CD4-positive, CD25-positive, alpha-beta regulatory T cell (primary cell): ENCODE data around the gene HS3ST4. TPM values are rescaled to one million over a fixed set of nuclear protein-coding genes. Genes with fewer than 3 reads are reported as not detected.
"Not testable (repeated sequence)": the region's sequence is repeated elsewhere in the genome, so short reads cannot be mapped to it uniquely, and the experiment has no call there.

Source experiments
- ATAC-seq, 2 donors: fragments of 150-1000 bp; cut with Tn5 transposase; one replicate each; pipeline ENCODE4 v1.10.0; 2021; ENCODE audit warnings: low read depth in 2 of 2, moderate number of reproducible peaks in 2 of 2, moderate library complexity in 1 of 2
- DNase-seq, 3 donors: peaks; one replicate each; pipeline versions ENCODE4 v3.0.0 to v3.0.0-alpha.2; 2012 to 2022; ENCODE audit warnings: mixed read lengths in 1 of 3
- H3K27ac ChIP-seq: one replicate; pipeline ENCODE4 v1.7.0; 2013; ENCODE audit warnings: mild to moderate bottlenecking, low read length; ENCODE audit not compliant: insufficient read depth, poor library complexity, severe bottlenecking
- H3K27me3 ChIP-seq: one replicate; pipeline ENCODE4 v1.7.0; 2013; ENCODE audit warnings: low read length; ENCODE audit not compliant: control insufficient read depth, insufficient read depth
- H3K36me3 ChIP-seq: one replicate; pipeline ENCODE4 v1.7.0; 2013; ENCODE audit warnings: mild to moderate bottlenecking, low read length, moderate library complexity; ENCODE audit not compliant: control insufficient read depth, insufficient read depth
- H3K4me1 ChIP-seq: 2 replicates; pipeline ENCODE4 v1.7.0; 2013; ENCODE audit warnings: mild to moderate bottlenecking, low read length; ENCODE audit not compliant: insufficient read depth, control insufficient read depth, poor library complexity, severe bottlenecking
- H3K4me3 ChIP-seq: one replicate; pipeline ENCODE4 v1.7.0; 2013; ENCODE audit warnings: low read depth, mild to moderate bottlenecking, low read length, moderate library complexity
- H3K9me3 ChIP-seq, 2 experiments: 1 replicate in 1 of 2; 2 replicates in 1 of 2; pipeline ENCODE4 v1.7.0; 2013; ENCODE audit warnings: low read length in 2 of 2, mild to moderate bottlenecking in 1 of 2, moderate library complexity in 1 of 2; ENCODE audit not compliant: control insufficient read depth in 2 of 2
- H3K27ac Mint-ChIP-seq, 3 donors: one replicate each; pipeline ENCODE4 v1.8.0; 2020 to 2022; ENCODE audit warnings: mild to moderate bottlenecking in 3 of 3, mixed read lengths in 3 of 3, moderate library complexity in 2 of 3
- H3K27me3 Mint-ChIP-seq: one replicate; pipeline ENCODE4 v1.8.0; 2022; ENCODE audit warnings: mild to moderate bottlenecking, mixed read lengths
- H3K36me3 Mint-ChIP-seq: one replicate; pipeline ENCODE4 v1.8.0; 2020; ENCODE audit warnings: mixed read lengths
- H3K4me1 Mint-ChIP-seq, 4 donors: one replicate each; pipeline ENCODE4 v1.8.0; 2020 to 2022; ENCODE audit warnings: mixed read lengths in 4 of 4, mild to moderate bottlenecking in 1 of 4
- H3K4me3 Mint-ChIP-seq, 4 donors: one replicate each; pipeline ENCODE4 v1.8.0; 2020 to 2022; ENCODE audit warnings: mild to moderate bottlenecking in 4 of 4, mixed read lengths in 4 of 4, moderate library complexity in 3 of 4
- H3K9me3 Mint-ChIP-seq, 7 donors: one replicate each; pipeline ENCODE4 v1.8.0; 2020 to 2022; ENCODE audit warnings: mixed read lengths in 7 of 7, mild to moderate bottlenecking in 3 of 7, moderate library complexity in 2 of 7
- polyA plus RNA-seq, 4 donors: library from polyadenylated mRNA; unstranded; fragments of 300-500 nt; fragmentation: Illumina TruSeq; gene quantifications; one replicate each; pipeline ENCODE4 v1.2.3, GENCODE V29; 2021
- total RNA-seq: library from RNA; stranded (reverse); gene quantifications from one replicate; pipeline ENCODE4 v1.2.3, GENCODE V29; 2022

Gene HS3ST4
- total and polyA plus RNA-seq, 5 donors from 2014 or later = not detected

DNA sequence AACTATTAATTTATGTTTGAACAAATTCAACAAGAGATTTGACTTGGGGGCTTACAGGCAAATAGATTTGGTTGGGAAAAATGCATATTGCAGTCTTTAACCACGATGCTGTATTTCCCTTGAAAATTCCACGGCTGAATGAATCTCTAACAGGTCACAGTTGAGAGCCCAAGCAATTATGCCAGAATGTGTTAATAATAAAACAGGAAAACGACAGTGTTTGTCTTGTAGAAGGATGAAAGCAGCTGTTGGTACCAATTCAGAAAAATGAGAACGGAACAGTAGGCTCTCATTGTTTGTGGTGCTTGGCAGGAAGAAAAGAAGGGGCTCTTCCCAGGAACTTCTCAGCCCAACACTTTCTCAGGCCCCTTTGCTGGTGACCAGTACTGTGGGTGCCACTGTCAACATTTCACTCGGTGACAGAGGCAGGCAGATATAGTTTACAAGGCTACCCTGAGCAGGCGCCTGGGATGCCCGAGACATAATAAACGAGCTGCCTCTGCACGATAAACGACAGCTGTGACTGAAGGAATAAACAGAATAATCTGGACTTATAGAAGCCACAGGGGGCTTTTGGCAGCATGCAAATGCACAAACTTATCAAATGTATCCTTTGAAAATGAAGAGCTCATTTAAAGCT, 387.1 kb downstream of the HS3ST4 start:
- no peaks in the 10 kb centered on the region for H3K27me3 Mint-ChIP-seq

GRCh38 chr16:26087091-26087490, 395.3 kb downstream of the HS3ST4 start:
- peaks cover 0 to 2% (median 0%) of the 10 kb centered on the region in 7 donors for H3K9me3 Mint-ChIP-seq
- no peak overlapping the region for H3K4me3 Mint-ChIP-seq
- no peaks in the 10 kb centered on the region for H3K36me3 Mint-ChIP-seq
- H3K4me3 ChIP-seq = no peak overlapping the region
- H3K27ac ChIP-seq = no peak overlapping the region
- no peak for DNase-seq
- no peak overlapping the region for H3K27ac Mint-ChIP-seq
- ATAC-seq = no peak
- no peaks in the 10 kb centered on the region for H3K9me3 ChIP-seq
- H3K27me3 ChIP-seq = no peaks in the 10 kb centered on the region
- H3K4me1 ChIP-seq = no peaks in the 10 kb centered on the region
- no peaks in the 10 kb centered on the region for H3K4me1 Mint-ChIP-seq
- no peaks in the 10 kb centered on the region for H3K27me3 Mint-ChIP-seq
- H3K36me3 ChIP-seq = no peaks in the 10 kb centered on the region

More for the DNA sequence above, 387.1 kb downstream of the HS3ST4 start:
- Histone ChIP-seq H3K27me3 (no peaks in the 10 kb centered on the region), H3K4me3 (no peak overlapping the region), H3K9me3 (no peaks in the 10 kb centered on the region), H3K27ac (no peak overlapping the region), H3K36me3 (no peaks in the 10 kb centered on the region), H3K4me1 (no peaks in the 10 kb centered on the region)
- DNase-seq (no peak), ATAC-seq (no peak)
- no peaks in the 10 kb centered on the region for H3K4me1 Mint-ChIP-seq
- no peak overlapping the region for H3K27ac Mint-ChIP-seq
- no peaks in the 10 kb centered on the region for H3K36me3 Mint-ChIP-seq
- H3K4me3 Mint-ChIP-seq = no peak overlapping the region
- H3K9me3 Mint-ChIP-seq = peaks cover 0 to 8% (median 2%) of the 10 kb centered on the region in 7 donors

DNA sequence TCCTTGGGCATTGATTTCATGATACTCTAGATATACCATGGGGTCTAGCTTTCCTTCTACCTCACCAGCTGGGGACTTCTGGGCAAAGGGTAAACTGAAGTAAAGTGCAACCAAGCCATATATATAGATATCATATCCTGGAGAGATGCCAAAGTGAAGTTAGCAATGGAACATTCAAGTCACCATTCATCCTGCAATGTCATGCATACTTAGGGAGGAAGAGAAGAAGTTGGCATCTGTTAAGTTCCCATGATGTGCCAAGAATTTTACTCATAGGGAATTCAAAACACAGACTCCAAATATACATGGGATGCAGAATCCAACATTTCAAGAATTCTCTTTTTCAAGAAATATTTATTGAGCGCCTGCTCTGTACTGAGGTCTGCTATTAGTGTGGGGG, 399.8 kb downstream of the HS3ST4 start:
- Mint-ChIP-seq H3K36me3 (no peaks in the 10 kb centered on the region), H3K27me3 (no peaks in the 10 kb centered on the region), H3K4me3 (no peak overlapping the region), H3K4me1 (no peaks in the 10 kb centered on the region), H3K27ac (no peak overlapping the region), H3K9me3 (peaks cover 0 to 7% (median 0%) of the 10 kb centered on the region in 7 donors)
- Histone ChIP-seq H3K27ac (no peak overlapping the region), H3K4me3 (no peak overlapping the region), H3K27me3 (no peaks in the 10 kb centered on the region), H3K9me3 (no peaks in the 10 kb centered on the region), H3K4me1 (no peaks in the 10 kb centered on the region), H3K36me3 (no peaks in the 10 kb centered on the region)
- ATAC-seq (no peak), DNase-seq (no peak)

GRCh38 chr16:26098206-26098605, 406.4 kb downstream of the HS3ST4 start:
- ATAC-seq, H3K27ac ChIP-seq, H3K4me3 Mint-ChIP-seq, H3K4me1 ChIP-seq, H3K27ac Mint-ChIP-seq, H3K27me3 ChIP-seq, DNase-seq, H3K4me3 ChIP-seq, H3K9me3 ChIP-seq, H3K27me3 Mint-ChIP-seq, H3K36me3 Mint-ChIP-seq, H3K36me3 ChIP-seq, H3K9me3 Mint-ChIP-seq, H3K4me1 Mint-ChIP-seq: not testable (repeated sequence)

DNA sequence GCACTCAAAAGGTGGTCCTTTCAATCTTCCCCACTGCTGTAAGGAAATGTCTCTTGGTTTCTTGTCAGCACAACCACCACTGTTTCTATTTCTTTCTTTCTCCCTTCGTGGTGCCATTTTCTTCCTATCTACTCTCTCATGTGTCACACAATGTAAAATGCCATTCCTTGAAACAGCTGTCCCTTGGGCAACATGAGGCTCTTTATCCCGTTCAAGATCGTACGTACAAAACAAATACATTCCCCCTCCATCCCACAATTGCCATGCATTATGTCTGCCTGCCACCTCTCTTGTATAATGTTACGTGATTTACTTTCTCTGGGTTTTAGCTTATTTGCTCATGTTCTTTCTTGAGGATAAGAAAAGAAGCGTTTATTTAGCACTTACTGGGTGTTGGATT, 410.6 kb downstream of the HS3ST4 start:
- no peaks in the 10 kb centered on the region for H3K9me3 ChIP-seq
- no peak for ATAC-seq

DNA sequence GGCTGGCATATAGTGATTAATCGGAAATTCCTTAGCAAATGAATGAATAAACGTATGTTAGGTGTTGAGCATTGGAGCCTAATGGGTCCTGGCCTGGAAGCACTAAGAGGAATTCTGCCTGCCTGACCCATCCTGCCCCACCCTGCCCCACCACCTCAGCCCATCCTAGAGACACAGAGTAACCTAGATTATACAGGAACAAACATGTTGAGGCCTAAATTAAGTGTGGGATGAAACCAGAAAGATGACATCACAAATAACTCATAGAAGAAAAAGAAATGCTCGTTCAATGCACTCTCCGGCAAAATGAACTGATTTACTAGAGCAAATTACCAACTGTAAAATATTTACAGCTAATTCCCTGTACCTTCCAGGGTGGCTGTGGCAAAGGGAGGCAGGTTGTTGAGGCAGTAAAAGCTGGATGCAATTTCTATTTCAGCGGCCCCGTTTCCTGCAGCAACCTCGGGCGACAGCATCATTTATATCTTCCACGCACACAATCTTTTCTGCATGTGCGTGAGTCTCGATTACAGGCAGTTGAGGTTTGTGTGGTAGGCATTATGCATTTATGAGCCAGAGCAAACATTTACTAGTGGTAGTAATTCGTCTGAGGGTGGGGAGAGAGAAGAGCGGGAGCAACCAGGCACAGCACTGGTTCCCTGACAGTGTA, 417.2 kb downstream of the HS3ST4 start:
- no peak for DNase-seq
- H3K36me3 Mint-ChIP-seq = no peaks in the 10 kb centered on the region
- H3K27ac Mint-ChIP-seq = no peak overlapping the region
- no peak overlapping the region for H3K27ac ChIP-seq
- H3K4me3 Mint-ChIP-seq = no peak overlapping the region
- H3K27me3 Mint-ChIP-seq = peaks cover 10% of the 10 kb centered on the region
- ATAC-seq = no peak
- no peaks in the 10 kb centered on the region for H3K4me1 Mint-ChIP-seq
- no peak overlapping the region for H3K4me3 ChIP-seq
- no peaks in the 10 kb centered on the region for H3K4me1 ChIP-seq
- no peaks in the 10 kb centered on the region for H3K27me3 ChIP-seq
- H3K36me3 ChIP-seq = no peaks in the 10 kb centered on the region
- no peaks in the 10 kb centered on the region for H3K9me3 ChIP-seq
- peaks cover 0 to 9% (median 3%) of the 10 kb centered on the region in 7 donors for H3K9me3 Mint-ChIP-seq

More for the DNA sequence above, 410.6 kb downstream of the HS3ST4 start:
- Histone ChIP-seq H3K27me3 (no peaks in the 10 kb centered on the region), H3K27ac (no peak overlapping the region), H3K4me1 (no peaks in the 10 kb centered on the region), H3K36me3 (no peaks in the 10 kb centered on the region), H3K4me3 (no peak overlapping the region)
- Mint-ChIP-seq H3K27me3 (peaks cover 10% of the 10 kb centered on the region), H3K36me3 (no peaks in the 10 kb centered on the region), H3K4me3 (no peak overlapping the region), H3K27ac (no peak overlapping the region), H3K4me1 (no peaks in the 10 kb centered on the region), H3K9me3 (peaks cover 0 to 7% (median 5%) of the 10 kb centered on the region in 7 donors)
- DNase-seq = no peak

- H3K27ac Mint-ChIP-seq = no peak overlapping the region
- Histone ChIP-seq H3K36me3 (no peaks in the 10 kb centered on the region), H3K4me3 (no peak overlapping the region), H3K9me3 (no peaks in the 10 kb centered on the region), H3K4me1 (no peaks in the 10 kb centered on the region), H3K27ac (no peak overlapping the region), H3K27me3 (no peaks in the 10 kb centered on the region)
- ATAC-seq = no peak
- H3K4me3 Mint-ChIP-seq = no peak overlapping the region
- peaks cover 10% of the 10 kb centered on the region for H3K27me3 Mint-ChIP-seq
- peaks cover 0 to 6% (median 0%) of the 10 kb centered on the region in 7 donors for H3K9me3 Mint-ChIP-seq
- DNase-seq = no peak
- no peaks in the 10 kb centered on the region for H3K36me3 Mint-ChIP-seq
- H3K4me1 Mint-ChIP-seq = no peaks in the 10 kb centered on the region
Measured at GRCh38 chr16:26111900-26112299, 420.1 kb downstream of the HS3ST4 start.

- no peak overlapping the region for H3K4me3 Mint-ChIP-seq
- H3K27me3 Mint-ChIP-seq = peaks cover 8% of the 10 kb centered on the region
- no peak for DNase-seq
- Histone ChIP-seq H3K9me3 (no peaks in the 10 kb centered on the region), H3K27me3 (no peaks in the 10 kb centered on the region), H3K27ac (no peak overlapping the region), H3K4me3 (no peak overlapping the region), H3K36me3 (no peaks in the 10 kb centered on the region), H3K4me1 (no peaks in the 10 kb centered on the region)
- no peaks in the 10 kb centered on the region for H3K4me1 Mint-ChIP-seq
- no peak overlapping the region for H3K27ac Mint-ChIP-seq
- H3K36me3 Mint-ChIP-seq = no peaks in the 10 kb centered on the region
- H3K9me3 Mint-ChIP-seq = peaks cover 0 to 4% (median 0%) of the 10 kb centered on the region in 7 donors
- ATAC-seq = no peak
Measured at GRCh38 chr16:26118575-26118974, 426.8 kb downstream of the HS3ST4 start.
